ENCODE data around the gene JMJD1C. TPM values are rescaled to one million over a fixed set of nuclear protein-coding genes. Genes with fewer than 3 reads are reported as not detected.

Gene JMJD1C
- total RNA-seq, 1 donor from 2014 or later, result 84.2 TPM

- no peak overlapping the region for H3K27ac ChIP-seq
- ATAC-seq (no peak), DNase-seq (no peak)
- no peaks in the 10 kb centered on the region for H3K27me3 ChIP-seq
- H3K9me3 ChIP-seq, result peaks cover 7% of the 10 kb centered on the region
- intact Hi-C loops (cut with DNase I), result no loop called here
- no peak for TF ChIP-seq CTCF (IDR thresholded peaks at IDR 0.05)
- no peak overlapping the region for H3K4me3 ChIP-seq
- H3K36me3 ChIP-seq, result no peaks in the 10 kb centered on the region
- H3K4me1 ChIP-seq, result peaks cover 11% of the 10 kb centered on the region
Measured at GRCh38 chr10:63390521-63390920, 75.3 kb downstream of the JMJD1C start.

- intact Hi-C loops (cut with DNase I), result no loop called here
- H3K4me3 ChIP-seq, result no peak overlapping the region
- DNase-seq (no peak), ATAC-seq (no peak)
- peaks cover 7% of the 10 kb centered on the region for H3K9me3 ChIP-seq
- peaks cover 24% of the 10 kb centered on the region for H3K4me1 ChIP-seq
- TF ChIP-seq CTCF (IDR thresholded peaks at IDR 0.05), result no peak
- no peaks in the 10 kb centered on the region for H3K36me3 ChIP-seq
- no peaks in the 10 kb centered on the region for H3K27me3 ChIP-seq
- H3K27ac ChIP-seq, result no peak overlapping the region
Measured at GRCh38 chr10:63388421-63389031, 77.3 kb downstream of the JMJD1C start.

- Histone ChIP-seq H3K9me3 (peaks cover under 1% of the 10 kb centered on the region), H3K4me3 (no peak overlapping the region), H3K4me1 (peaks cover 24% of the 10 kb centered on the region), H3K27me3 (no peaks in the 10 kb centered on the region), H3K36me3 (no peaks in the 10 kb centered on the region), H3K27ac (no peak overlapping the region)
- DNase-seq (no peak), ATAC-seq (no peak)
- intact Hi-C loops (cut with DNase I), result no loop called here
- no peak for TF ChIP-seq CTCF (IDR thresholded peaks at IDR 0.05)
Measured at GRCh38 chr10:63385254-63385653, 80.5 kb downstream of the JMJD1C start.

GRCh38 chr10:63384675-63385074, 81.1 kb downstream of the JMJD1C start:
- H3K36me3 ChIP-seq, result no peaks in the 10 kb centered on the region
- DNase-seq (no peak), ATAC-seq (no peak)
- H3K9me3 ChIP-seq, result no peaks in the 10 kb centered on the region
- no peak for TF ChIP-seq CTCF (IDR thresholded peaks at IDR 0.05)
- H3K4me1 ChIP-seq, result peaks cover 24% of the 10 kb centered on the region
- H3K27me3 ChIP-seq, result no peaks in the 10 kb centered on the region
- no peak overlapping the region for H3K4me3 ChIP-seq
- intact Hi-C loops (cut with DNase I), result no loop called here
- no peak overlapping the region for H3K27ac ChIP-seq

GRCh38 chr10:63384001-63384400, 81.8 kb downstream of the JMJD1C start:
- ATAC-seq, result no peak
- H3K36me3 ChIP-seq, result no peaks in the 10 kb centered on the region
- H3K4me1 ChIP-seq, result peaks cover 26% of the 10 kb centered on the region
- H3K9me3 ChIP-seq, result no peaks in the 10 kb centered on the region
- intact Hi-C loops (cut with DNase I), result no loop called here
- H3K27me3 ChIP-seq, result no peaks in the 10 kb centered on the region
- H3K27ac ChIP-seq, result no peak overlapping the region
- no peak for DNase-seq
- H3K4me3 ChIP-seq, result no peak overlapping the region
- no peak for TF ChIP-seq CTCF (IDR thresholded peaks at IDR 0.05)

GRCh38 chr10:63383141-63383540, 82.6 kb downstream of the JMJD1C start:
- Histone ChIP-seq H3K27ac (no peak overlapping the region), H3K36me3 (no peaks in the 10 kb centered on the region), H3K4me3 (no peak overlapping the region), H3K27me3 (no peaks in the 10 kb centered on the region), H3K4me1 (peaks cover 23% of the 10 kb centered on the region), H3K9me3 (no peaks in the 10 kb centered on the region)
- intact Hi-C loops (cut with DNase I), result no loop called here
- DNase-seq (no peak), ATAC-seq (no peak)
- TF ChIP-seq CTCF (IDR thresholded peaks at IDR 0.05), result no peak
